ENCODE results near the gene MRPL20.

DNA sequence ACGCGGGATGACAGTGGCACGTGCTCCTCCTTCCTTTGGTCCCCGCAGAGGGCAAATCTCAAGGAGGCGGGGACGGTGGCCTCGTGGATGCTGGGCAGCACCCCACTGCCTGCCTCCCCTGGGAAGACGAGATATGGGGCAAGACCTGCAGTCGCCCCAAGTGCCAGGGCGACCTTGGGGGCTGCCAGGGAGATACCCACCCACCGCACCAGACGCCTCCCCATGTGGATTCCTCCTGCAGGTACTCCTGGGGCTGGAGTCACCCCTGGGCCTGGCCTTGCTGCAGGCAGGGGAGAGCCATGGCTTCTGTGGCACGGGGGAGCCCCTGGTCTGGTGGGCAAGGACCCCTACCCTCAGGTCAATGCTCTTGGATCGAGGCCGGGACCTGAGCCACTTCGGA lies 26.2 kb downstream of the MRPL20 start:
- TF ChIP-seq, protein P1, sequence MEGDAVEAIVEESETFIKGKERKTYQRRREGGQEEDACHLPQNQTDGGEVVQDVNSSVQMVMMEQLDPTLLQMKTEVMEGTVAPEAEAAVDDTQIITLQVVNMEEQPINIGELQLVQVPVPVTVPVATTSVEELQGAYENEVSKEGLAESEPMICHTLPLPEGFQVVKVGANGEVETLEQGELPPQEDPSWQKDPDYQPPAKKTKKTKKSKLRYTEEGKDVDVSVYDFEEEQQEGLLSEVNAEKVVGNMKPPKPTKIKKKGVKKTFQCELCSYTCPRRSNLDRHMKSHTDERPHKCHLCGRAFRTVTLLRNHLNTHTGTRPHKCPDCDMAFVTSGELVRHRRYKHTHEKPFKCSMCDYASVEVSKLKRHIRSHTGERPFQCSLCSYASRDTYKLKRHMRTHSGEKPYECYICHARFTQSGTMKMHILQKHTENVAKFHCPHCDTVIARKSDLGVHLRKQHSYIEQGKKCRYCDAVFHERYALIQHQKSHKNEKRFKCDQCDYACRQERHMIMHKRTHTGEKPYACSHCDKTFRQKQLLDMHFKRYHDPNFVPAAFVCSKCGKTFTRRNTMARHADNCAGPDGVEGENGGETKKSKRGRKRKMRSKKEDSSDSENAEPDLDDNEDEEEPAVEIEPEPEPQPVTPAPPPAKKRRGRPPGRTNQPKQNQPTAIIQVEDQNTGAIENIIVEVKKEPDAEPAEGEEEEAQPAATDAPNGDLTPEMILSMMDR (optimal IDR thresholded peaks at IDR 0.05 in 1 of 3, IDR thresholded peaks at IDR 0.05 in 1 of 3, conservative IDR thresholded peaks at IDR 0.05 in 1 of 3; ENCODE audit: extremely low read depth in 1 of 3, insufficient read depth in 2 of 3, low read length in 3 of 3): no peak
- TF ChIP-seq EZH2 (IDR thresholded peaks at IDR 0.05; ENCODE audit: low read length): no peak

Data from keratinocyte (primary cell).